ENCODE data around the gene OR13F1. TPM values are rescaled to one million over a fixed set of nuclear protein-coding genes. Genes with fewer than 3 reads are reported as not detected.
"Not testable (repeated sequence)": the region's sequence is repeated elsewhere in the genome, so short reads cannot be mapped to it uniquely, and the experiment has no call there.

OR13F1 gene
- not detected in 2 replicates for total RNA-seq (2014; rRNA removed; shearing (Covaris generic))

GRCh38 chr9:104503963-104504362, at the start of gene OR13F1:
Gene OR13F1 (plus strand): TSS chr9:104504263. CDS start chr9:104504263, 0 bp downstream.
- no peak for DNase-seq
- Histone ChIP-seq H3K27ac (no peak within 1 kb of the TSS), H3K4me3 (no peak within 1 kb of the TSS), H3K4me1 (no peaks in the 10 kb centered on the region), H3K27me3 (no peaks in the 10 kb centered on the region), H3K36me3 (no peaks in the 10 kb centered on the region), H3K9me3 (replicated peaks) (no peaks in the 10 kb centered on the region)

GRCh38 chr9:104456831-104457230, 47.2 kb upstream of the OR13F1 start:
- no peak for DNase-seq
- no peaks in the 10 kb centered on the region for H3K4me1 ChIP-seq
- no peaks in the 10 kb centered on the region for H3K9me3 ChIP-seq (replicated peaks)
- H3K27me3 ChIP-seq: no peaks in the 10 kb centered on the region
- H3K36me3 ChIP-seq: no peaks in the 10 kb centered on the region
- H3K27ac ChIP-seq: no peak overlapping the region
- H3K4me3 ChIP-seq: no peak overlapping the region

GRCh38 chr9:104463864-104464263, 40.2 kb upstream of the OR13F1 start:
- Histone ChIP-seq H3K27me3 (no peaks in the 10 kb centered on the region), H3K27ac (no peak overlapping the region), H3K4me3 (no peak overlapping the region), H3K4me1 (no peaks in the 10 kb centered on the region), H3K36me3 (no peaks in the 10 kb centered on the region), H3K9me3 (replicated peaks) (no peaks in the 10 kb centered on the region)
- no peak for DNase-seq

- Histone ChIP-seq H3K4me1 (no peaks in the 10 kb centered on the region), H3K4me3 (no peak overlapping the region), H3K36me3 (no peaks in the 10 kb centered on the region), H3K27me3 (no peaks in the 10 kb centered on the region), H3K27ac (no peak overlapping the region), H3K9me3 (replicated peaks) (no peaks in the 10 kb centered on the region)
- no peak for DNase-seq
Observed at GRCh38 chr9:104468261-104468660, 35.8 kb upstream of the OR13F1 start.

- no peaks in the 10 kb centered on the region for H3K9me3 ChIP-seq (replicated peaks)
- no peak overlapping the region for H3K27ac ChIP-seq
- DNase-seq: no peak
- H3K36me3 ChIP-seq: no peaks in the 10 kb centered on the region
- H3K4me3 ChIP-seq: no peak overlapping the region
- no peaks in the 10 kb centered on the region for H3K4me1 ChIP-seq
- H3K27me3 ChIP-seq: no peaks in the 10 kb centered on the region
Observed at GRCh38 chr9:104482921-104483570, 21.0 kb upstream of the OR13F1 start.

GRCh38 chr9:104485014-104485413, 19.0 kb upstream of the OR13F1 start:
- Histone ChIP-seq H3K4me1 (no peaks in the 10 kb centered on the region), H3K27me3 (no peaks in the 10 kb centered on the region), H3K9me3 (replicated peaks) (no peaks in the 10 kb centered on the region), H3K27ac (no peak overlapping the region), H3K36me3 (no peaks in the 10 kb centered on the region), H3K4me3 (no peak overlapping the region)
- no peak for DNase-seq

- H3K27me3 ChIP-seq: no peaks in the 10 kb centered on the region
- DNase-seq: peak in 1 of 2 experiments; percentile 8
Observed at GRCh38 chr9:104494808-104495207, 9.3 kb upstream of the OR13F1 start.

GRCh38 chr9:104503440-104503839, 623 bp upstream of the OR13F1 start:
- no peak overlapping the region for H3K4me3 ChIP-seq
- no peaks in the 10 kb centered on the region for H3K27me3 ChIP-seq
- H3K36me3 ChIP-seq: no peaks in the 10 kb centered on the region
- H3K9me3 ChIP-seq (replicated peaks): no peaks in the 10 kb centered on the region
- H3K27ac ChIP-seq: no peak overlapping the region
- no peak for DNase-seq
- no peaks in the 10 kb centered on the region for H3K4me1 ChIP-seq

More at GRCh38 chr9:104494808-104495207, 9.3 kb upstream of the OR13F1 start:
- no peaks in the 10 kb centered on the region for H3K36me3 ChIP-seq
- H3K27ac ChIP-seq: no peak overlapping the region
- no peaks in the 10 kb centered on the region for H3K4me1 ChIP-seq
- H3K4me3 ChIP-seq: no peak overlapping the region
- H3K9me3 ChIP-seq (replicated peaks): no peaks in the 10 kb centered on the region

GRCh38 chr9:104506565-104506964, 2.5 kb downstream of the OR13F1 start:
- H3K9me3 ChIP-seq (replicated peaks): no peaks in the 10 kb centered on the region
- DNase-seq: no peak
- no peaks in the 10 kb centered on the region for H3K27me3 ChIP-seq
- no peak overlapping the region for H3K4me3 ChIP-seq
- H3K4me1 ChIP-seq: no peaks in the 10 kb centered on the region
- H3K36me3 ChIP-seq: no peaks in the 10 kb centered on the region
- H3K27ac ChIP-seq: no peak overlapping the region

GRCh38 chr9:104514901-104515300, 10.8 kb downstream of the OR13F1 start:
- no peak overlapping the region for H3K4me3 ChIP-seq
- no peak overlapping the region for H3K27ac ChIP-seq
- no peak for DNase-seq
- no peaks in the 10 kb centered on the region for H3K36me3 ChIP-seq
- H3K4me1 ChIP-seq: no peaks in the 10 kb centered on the region
- no peaks in the 10 kb centered on the region for H3K9me3 ChIP-seq (replicated peaks)
- peaks cover 6% of the 10 kb centered on the region; the same call in 1 of the 2 replicates for H3K27me3 ChIP-seq

- not testable (repeated sequence) for H3K4me1 ChIP-seq; H3K27ac ChIP-seq; H3K36me3 ChIP-seq; H3K9me3 ChIP-seq (replicated peaks); H3K4me3 ChIP-seq; H3K27me3 ChIP-seq; DNase-seq
Observed at GRCh38 chr9:104520241-104520640, 16.2 kb downstream of the OR13F1 start.

- no peaks in the 10 kb centered on the region for H3K9me3 ChIP-seq (replicated peaks)
- H3K27ac ChIP-seq: no peak within 1 kb of the TSS
- no peaks in the 10 kb centered on the region for H3K4me1 ChIP-seq
- no peak for DNase-seq
- no peak within 1 kb of the TSS for H3K4me3 ChIP-seq
- H3K36me3 ChIP-seq: no peaks in the 10 kb centered on the region
- H3K27me3 ChIP-seq: no peaks in the 10 kb centered on the region
Observed at GRCh38 chr9:104527109-104527508, 23.0 kb downstream of the OR13F1 start, which contains the start of gene OR13C4. Gene OR13C4 (minus strand): TSS chr9:104527209. CDS start chr9:104527209, 0 bp downstream.

GRCh38 chr9:104536756-104537155, 32.7 kb downstream of the OR13F1 start, which contains the start of gene OR13C3:
Gene OR13C3 (minus strand): TSS chr9:104536856. CDS start chr9:104536723, 133 bp downstream.
- H3K27me3 ChIP-seq: no peaks in the 10 kb centered on the region
- no peaks in the 10 kb centered on the region for H3K9me3 ChIP-seq (replicated peaks)
- H3K36me3 ChIP-seq: peaks cover 3% of the 10 kb centered on the region; the same call in 1 of the 2 replicates
- no peak for DNase-seq
- no peaks in the 10 kb centered on the region for H3K4me1 ChIP-seq
- no peak within 1 kb of the TSS for H3K4me3 ChIP-seq
- H3K27ac ChIP-seq: no peak within 1 kb of the TSS

GRCh38 chr9:104539275-104539674, 35.2 kb downstream of the OR13F1 start:
- Histone ChIP-seq H3K9me3 (replicated peaks) (no peaks in the 10 kb centered on the region), H3K36me3 (peaks cover 3% of the 10 kb centered on the region; the same call in 1 of the 2 replicates), H3K27ac (no peak overlapping the region), H3K4me1 (no peaks in the 10 kb centered on the region), H3K27me3 (no peaks in the 10 kb centered on the region), H3K4me3 (no peak overlapping the region)
- DNase-seq: no peak

GRCh38 chr9:104544644-104545043, 40.6 kb downstream of the OR13F1 start:
- Histone ChIP-seq H3K27ac (no peak overlapping the region), H3K9me3 (replicated peaks) (no peaks in the 10 kb centered on the region), H3K36me3 (peaks cover 3% of the 10 kb centered on the region; the same call in 1 of the 2 replicates), H3K4me1 (no peaks in the 10 kb centered on the region), H3K27me3 (0 out of 2 replicates have a peak, but pooled peaks cover 4% of the 10 kb centered on the region), H3K4me3 (no peak overlapping the region)
- no peak for DNase-seq

GRCh38 chr9:104553261-104553660, 49.2 kb downstream of the OR13F1 start:
- no peak overlapping the region for H3K27ac ChIP-seq

More at GRCh38 chr9:104553261-104553660, 49.2 kb downstream of the OR13F1 start:
- Histone ChIP-seq H3K4me1 (peaks cover 4% of the 10 kb centered on the region; the same call in 1 of the 2 replicates), H3K9me3 (replicated peaks) (no peaks in the 10 kb centered on the region; the same call in 1 of the 2 replicates), H3K27me3 (no peaks in the 10 kb centered on the region), H3K4me3 (no peak overlapping the region), H3K36me3 (no peaks in the 10 kb centered on the region)
- DNase-seq: no peak

Data from SJCRH30 (cell line).